ENCODE results near the gene ASB16.
A peak's percentile ranks its signal among the peaks of the same experiment; 100 is the strongest.
"Not testable (repeated sequence)": the region's sequence is repeated elsewhere in the genome, so short reads cannot be mapped to it uniquely, and the experiment has no call there.

ASB16 gene

DNA sequence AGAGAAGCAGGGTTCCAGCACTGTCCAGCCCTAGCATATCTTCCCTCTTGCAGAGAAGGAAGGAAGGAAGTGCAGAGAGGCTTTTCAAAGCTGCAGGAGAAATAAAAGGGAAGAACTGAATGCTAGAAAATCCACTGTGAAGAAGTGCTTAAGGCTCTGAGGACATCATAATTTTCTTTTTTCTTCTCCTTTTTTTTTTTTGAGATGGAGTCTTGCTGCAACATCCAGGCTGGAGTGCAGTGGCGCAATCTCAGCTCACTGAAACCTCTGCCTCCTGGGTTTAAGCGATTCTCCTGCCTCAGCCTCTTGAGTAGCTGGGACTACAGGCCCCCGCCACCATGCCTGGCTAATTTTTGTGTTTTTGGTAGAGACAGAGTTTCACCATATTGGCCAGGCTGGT, 21.4 kb upstream of the ASB16 start:
- not testable (repeated sequence) for FAIRE-seq

DNA sequence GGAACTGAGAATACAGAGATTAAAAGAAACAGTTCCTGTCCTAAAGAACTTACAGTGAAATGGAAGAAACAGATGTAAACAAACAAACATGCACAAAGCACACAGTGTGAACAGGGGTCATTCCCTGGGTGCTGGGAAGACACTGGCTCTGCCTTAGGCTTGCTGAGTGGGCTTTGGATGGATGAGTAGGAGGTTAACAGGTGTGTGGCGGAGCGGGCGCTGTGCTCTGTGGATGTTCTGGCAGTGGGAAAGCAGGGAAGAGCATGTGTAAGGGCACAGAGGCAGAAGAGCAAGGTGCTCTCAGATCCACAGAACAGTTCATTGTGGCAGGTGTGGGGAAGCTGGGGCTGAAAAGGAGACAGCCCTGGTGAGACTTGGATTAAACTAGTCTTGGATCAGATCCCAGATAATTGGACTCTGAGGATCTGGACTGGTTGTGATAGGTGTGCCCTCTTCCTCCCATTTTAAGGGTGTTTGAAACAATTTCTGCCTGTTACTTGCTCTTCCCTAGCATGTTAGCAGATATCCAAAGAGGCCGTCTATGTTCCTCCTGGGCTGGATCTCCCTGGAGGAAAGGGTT, 20.7 kb upstream of the ASB16 start:
- FAIRE-seq = no peak

DNA sequence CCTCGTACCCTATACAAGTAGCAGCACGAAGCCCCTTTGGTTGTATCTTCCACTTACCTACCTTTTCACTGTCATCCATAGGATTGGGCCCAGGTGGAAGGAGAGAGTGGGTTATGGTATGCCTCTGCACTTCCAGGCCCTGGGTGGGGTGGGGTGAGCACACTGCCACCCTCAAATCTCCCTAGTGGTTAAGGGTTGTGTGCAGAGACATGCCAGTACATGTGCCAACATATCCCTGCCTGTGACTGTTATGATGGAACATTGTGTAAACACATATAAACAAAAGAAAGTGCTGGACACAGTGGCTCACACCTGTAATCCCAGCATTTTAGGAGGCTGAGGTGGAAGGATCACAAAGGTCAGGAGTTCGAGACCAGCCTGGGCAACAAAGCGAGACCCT, 17.6 kb upstream of the ASB16 start:
- no peak for FAIRE-seq

DNA sequence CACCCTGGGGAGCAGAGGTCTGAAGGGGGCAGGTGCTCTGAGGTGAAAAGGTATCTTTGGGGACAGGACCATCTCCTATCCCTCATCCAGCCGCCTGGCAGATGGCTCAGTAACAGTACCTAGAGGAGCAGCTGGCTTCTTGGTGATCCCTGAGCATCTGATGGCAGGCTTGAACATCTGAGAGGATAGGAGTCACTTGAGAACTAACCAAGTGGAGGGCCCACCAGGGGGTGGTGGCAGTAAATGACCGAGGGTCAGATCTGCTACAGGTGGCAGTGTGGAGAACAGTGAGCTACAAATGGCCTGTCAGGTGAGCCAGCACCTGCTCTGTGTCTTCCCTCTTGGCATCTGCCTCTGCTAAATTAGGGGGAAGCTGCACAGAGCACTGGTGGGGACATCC, 15.0 kb upstream of the ASB16 start:
- no peak for FAIRE-seq

DNA sequence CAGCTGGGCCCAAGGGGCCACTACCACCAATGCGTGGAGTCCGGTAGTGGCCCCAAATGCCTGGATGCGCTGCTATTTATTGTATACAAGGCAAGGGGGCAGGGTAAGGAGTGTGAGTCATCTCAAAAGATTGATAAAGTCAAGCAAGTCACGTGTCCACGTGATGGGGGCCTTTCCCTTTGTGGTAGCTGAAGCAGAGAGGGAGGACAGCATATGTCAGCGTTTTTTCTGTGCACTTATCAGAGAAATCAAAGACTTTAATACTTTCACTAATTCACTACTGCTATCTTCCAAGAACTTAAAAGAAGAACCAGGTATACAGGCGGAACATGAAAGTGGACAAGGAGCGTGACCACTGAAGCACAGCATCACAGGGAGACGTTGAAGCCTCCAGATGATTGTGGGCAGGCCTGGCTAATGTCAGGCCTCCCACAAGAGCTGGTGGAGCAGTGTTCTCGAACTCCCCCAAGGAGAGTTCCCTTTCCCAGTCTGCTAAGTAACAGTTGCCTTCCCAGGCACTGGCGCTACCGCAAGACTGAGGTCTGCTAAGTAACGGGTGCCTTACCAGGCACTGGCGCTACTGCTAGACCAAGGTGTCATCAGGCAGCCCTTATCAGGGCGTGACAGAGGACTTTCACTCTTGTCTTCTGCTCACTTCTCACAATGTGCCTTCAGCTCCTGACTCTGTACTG, 10.8 kb upstream of the ASB16 start:
- no peak for FAIRE-seq

DNA sequence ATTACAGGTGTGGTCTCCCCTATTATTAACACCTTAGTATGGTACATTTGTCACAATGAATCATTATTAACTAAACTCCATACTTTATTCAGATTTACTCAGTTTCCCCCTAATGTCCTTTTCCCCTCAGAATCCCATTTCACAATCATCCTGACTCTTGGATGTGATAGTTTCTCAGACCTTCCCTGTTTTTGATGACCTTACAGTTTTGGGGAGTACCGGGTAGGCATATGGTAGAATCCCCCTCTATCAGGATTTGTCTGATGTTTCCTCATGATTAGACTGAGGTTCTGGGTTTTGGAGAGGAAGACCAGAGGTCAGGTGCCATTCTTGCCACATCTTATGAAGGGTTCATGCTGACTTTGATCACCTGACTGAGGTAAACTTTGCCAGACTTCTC, 6.0 kb upstream of the ASB16 start:
- no peak for FAIRE-seq

DNA sequence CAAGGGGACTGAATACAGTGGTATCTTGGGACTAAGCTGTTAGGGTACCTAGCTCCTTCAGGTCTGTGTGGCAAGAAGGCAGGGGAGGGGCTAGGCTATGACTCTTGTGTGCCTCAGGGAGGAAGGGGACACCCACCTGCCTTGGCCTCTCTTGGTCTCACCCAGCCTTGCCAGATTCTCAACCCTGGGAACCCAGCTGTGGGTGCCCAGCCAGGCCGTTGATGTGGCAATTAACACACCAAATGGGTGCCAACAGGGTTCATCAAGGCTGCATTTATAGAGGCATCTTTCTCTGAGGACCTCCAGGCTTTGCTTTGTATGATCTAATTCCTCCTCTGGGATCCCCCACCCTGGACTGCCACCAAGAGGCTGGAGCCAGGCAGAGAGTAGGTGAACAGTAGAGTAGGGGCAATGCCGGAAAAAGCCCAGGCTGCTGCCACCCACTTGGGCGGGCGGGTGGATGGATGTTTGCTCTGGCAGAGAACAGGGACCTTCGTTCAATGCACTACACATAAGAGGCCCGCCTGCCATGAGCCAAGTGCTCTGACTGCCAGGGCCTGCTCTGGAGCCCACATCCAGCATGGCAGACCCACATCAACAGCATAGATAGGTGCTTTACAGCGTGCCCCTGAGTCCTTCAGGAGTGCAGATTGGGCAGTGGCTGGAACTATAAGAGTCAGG, 3.2 kb upstream of the ASB16 start:
- FAIRE-seq = no peak

DNA sequence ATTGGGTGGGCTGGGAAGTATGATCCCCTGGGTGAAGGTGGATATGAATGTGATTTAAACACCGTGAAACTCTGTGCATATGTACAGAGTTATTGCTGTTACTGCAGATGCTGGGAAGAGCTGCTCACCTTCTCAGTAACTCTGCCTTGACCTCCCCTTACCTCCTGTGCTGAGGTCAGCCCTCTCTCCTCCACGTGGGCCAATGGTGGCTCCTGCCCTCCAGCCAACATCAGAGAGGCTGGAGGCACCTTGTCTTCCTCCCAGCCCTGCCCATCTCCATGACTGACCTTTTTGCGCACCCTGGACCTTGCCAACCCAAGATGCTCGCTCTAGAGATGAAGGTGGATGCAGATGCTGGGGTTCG, 387 bp upstream of the ASB16 start:
- FAIRE-seq = no peak

DNA sequence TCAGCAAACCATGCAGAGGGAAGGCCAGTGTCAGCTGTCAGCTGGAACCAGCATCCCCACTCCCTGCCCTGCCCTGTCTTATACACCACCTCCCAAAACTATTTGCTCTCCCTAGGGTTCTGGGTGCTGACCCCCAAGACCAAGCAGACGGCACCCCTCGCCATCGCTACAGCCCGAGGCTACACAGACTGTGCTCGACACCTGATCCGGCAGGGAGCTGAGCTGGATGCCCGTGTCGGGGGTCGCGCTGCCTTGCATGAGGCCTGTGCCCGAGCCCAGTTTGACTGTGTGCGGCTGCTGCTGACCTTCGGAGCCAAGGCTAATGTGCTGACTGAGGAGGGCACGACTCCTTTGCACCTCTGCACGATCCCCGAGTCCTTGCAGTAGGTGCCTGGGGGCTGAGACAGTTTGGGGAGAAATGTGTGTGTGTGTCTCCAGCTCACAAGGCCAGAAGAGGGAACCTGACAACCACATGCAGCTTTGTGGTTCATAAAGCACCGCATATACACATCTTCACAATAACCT, 1.5 kb downstream of the ASB16 start:
- no peak for FAIRE-seq

DNA sequence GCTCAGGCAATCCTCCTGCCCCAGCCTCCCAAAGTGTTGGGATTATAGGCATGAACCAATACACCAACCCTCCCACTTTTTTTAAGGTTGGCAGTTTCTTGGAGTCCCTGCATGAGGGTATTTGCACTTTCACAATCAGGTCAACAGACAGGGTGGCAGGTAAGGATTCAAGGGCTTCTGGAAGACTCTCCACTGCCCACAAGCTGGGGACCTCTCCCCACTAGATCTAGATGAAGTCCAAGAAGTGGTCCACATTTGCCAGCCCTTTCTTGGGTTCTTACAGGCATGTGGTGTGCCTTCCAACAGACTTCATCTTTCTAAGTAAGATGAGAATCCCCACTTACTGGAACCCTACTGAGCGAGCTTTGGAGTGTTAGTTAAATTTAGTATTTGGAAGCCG, 3.9 kb downstream of the ASB16 start:
- no peak for FAIRE-seq

DNA sequence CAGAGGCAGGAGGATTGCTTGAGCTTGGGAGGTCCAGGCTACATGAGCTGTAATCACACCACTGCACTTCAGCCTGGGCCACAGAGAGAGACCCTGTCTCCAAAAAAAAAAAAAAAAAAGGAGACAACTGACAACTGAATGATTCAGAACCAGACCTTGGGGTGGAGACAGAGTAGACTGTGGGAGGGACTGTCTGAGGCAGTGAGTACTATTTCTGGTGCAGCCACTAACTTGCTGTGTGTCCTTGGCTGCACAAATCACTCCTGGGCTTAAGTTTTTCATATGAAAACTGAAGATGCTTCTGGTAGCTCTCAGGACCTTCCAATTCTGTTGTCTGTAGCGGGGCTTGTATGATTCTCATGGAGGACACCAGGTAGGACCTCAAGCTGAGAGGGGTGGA, 5.8 kb downstream of the ASB16 start:
- no peak for FAIRE-seq

DNA sequence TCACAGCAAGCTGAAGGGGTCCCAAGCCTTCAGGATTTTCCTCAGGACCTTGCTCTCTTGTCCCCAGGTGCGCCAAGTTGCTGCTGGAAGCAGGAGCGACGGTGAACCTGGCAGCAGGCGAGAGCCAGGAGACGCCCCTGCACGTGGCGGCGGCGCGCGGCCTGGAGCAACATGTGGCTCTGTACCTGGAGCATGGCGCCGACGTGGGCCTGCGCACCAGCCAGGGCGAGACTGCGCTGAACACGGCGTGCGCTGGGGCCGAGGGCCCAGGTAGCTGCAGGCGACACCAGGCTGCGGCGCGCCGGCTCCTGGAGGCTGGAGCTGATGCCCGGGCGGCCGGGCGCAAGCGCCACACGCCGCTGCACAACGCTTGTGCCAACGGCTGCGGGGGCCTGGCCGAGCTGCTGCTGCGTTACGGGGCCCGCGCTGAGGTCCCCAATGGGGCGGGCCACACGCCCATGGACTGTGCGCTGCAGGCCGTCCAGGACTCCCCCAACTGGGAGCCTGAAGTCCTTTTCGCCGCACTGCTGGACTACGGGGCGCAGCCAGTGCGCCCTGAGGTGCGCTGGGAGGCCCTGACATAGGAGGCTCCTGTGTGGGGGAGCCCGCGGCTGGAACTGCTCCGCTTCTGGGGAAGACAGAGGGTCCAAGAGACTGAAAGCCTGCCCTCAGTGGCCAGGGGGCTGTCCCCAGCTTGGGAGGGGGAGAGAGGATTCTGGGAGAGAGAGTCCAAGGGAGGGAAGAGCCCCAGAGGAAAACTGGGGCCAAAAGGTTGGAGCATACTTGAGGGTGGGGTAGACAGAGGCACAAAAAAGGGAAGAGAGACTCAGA, 6.4 kb downstream of the ASB16 start:
- FAIRE-seq = no peak

DNA sequence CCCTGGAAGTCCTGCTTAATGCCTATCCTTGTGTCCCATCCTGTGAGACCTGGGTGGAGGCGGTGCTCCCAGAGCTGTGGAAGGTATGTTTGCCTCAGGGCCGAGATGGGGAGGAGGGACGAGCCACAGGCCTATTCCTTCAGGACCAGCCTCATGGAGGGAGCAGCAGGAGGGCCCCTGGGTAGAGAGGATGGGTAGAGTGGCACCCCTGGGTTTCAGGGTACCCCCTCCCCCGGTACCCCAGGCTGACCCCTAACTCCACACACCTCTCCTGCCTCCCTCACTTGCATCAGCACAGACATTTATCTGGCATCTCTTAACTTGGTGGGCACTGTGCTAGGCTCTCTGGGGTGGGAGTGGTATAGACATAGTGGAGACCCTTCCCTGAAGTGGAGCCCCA, 7.1 kb downstream of the ASB16 start:
- no peak for FAIRE-seq

DNA sequence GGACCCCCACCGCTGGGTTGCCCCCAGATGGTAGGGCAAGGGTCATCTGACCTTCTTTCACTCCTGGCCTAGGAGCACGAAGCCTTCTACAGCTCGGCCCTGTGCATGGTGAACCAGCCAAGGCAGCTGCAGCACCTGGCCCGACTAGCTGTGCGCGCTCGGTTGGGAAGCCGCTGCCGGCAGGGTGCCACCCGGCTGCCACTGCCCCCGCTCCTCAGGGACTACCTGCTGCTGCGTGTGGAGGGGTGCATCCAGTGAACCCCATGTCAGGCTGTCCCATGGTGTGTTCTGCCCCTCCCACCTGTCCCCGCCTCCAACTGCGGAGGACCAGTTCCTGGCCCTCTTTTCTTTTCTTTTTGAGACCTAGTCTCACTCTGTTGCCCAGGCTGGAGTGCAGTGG, 7.6 kb downstream of the ASB16 start:
- no peak for FAIRE-seq

DNA sequence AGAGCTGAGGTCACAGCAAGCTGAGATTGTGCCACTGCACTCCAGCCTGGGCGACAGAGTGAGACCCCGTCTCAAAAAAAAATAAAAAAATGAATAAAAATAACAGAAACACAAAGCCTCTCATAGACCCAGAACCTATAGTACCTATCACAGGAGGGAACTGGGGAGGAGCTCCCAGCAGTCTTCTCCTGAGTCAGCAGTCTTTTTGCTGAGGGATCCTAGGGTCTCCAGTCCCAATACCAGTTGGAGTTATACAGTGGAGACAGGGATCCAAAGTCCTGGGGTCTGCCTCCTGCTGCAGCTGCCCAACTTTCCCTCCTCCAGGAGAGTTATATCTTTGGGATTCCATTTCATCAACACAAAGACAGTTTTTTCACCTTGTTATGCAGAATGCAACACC, 12.5 kb downstream of the ASB16 start:
- FAIRE-seq = no peak

DNA sequence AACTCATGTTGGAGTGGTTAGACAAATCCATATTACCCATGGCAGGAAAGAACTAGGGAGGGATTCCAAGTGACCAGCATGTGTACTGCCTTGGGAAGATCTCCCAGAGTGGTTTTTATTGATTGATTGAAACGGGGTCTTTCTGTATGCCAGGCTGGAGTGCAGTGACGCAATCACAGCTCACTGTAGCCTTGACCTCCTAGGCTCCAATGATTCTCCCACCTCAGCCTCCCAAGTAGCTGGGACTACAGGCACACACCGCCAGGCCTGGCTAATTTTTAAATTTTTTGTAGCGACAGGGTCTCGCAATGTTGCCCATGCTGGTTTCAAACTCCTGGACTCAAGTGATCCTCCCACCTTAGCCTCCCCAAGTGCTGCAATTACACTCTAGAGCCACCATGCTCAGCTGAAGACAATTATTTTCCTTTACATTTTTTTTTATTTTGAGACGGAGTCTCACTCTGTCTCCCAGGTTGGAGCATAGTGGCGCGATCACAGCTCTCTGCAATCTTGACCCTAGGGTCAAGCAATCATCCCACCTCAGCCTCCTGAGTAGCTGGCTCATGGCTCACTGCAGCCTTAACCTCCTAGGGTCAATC, 13.8 kb downstream of the ASB16 start:
- FAIRE-seq = no peak

DNA sequence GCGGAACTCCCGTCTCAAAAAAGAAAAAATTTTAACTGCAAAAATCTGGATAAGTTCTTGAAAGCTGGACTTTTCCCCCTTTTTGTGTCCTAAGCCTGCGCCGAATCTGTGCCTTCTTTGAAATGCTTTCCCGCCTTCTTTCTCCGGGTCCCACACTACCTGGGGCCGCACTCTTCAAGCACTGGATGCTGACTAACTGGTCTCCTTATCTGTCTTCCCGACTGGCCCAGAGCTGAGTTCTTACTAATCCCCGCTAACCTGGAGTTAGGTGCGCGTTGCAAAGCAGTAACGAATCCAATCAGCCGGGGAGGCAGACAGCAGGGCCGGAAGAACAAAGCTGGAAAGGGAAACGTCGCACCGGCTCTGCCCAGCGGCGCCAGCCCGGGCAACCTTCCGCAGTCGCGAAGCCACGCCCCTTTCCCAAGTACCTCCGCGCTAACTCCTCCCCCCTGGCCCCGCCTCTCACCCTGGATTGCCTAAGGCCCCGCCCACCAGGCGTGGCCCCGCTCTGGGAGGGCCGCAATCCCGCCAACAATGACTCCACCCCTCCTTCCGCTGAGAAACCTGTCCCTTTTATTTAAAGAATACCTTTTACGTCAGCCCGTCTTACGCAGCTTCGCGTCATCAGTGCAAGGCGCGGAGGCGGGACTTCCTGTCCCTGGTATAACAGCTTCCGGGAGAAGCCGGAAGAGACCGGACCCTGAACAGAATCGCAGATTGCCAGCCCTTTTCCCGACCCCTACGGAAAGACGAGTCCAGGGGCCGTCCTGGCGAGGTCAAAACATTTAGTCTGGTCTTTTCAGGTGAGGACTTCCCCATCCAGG, 16.0 kb downstream of the ASB16 start, which contains the start of gene TMUB2:
TMUB2 (plus strand) TSS at position 666 of the 824 bp plus-strand sequence. CDS start 737 bp downstream, outside the sequence.
- peak; percentile 99 for FAIRE-seq

DNA sequence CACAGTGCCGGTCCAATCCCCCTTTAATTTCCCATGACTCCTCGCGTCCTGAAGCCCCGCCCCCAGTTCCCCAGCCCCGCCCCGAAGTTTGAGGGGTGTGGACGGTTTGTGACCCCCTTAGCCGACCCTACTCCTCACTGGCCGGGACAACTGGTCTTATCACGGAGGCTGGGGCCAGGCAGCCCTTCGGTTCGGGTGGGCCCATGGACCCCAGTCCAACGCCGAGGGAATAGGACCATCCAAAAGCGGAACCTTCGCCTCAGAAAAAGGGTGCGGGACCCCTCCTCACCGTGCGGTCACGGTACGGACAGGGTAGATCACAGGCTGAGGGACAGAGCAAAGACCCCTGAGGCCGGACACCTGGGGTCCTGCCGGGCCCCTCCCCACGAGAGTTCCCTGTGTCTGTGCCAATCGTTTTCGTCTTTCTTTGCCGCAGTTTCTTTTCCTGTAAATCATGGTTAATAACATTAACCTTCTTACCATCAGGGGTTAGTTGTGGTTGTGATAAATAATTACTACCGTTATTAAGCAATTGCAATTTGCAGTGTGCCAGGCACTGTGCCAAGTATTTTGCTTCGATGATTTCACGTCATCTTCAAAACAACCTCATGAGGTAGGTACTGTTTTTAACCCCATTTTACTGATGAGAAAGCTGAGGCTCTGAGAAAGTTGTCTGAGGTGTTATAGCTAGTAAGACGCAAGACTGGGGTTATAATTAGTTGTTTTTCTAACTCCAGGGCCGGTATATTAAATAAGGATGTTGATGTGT, 16.8 kb downstream of the ASB16 start:
- no peak for FAIRE-seq

DNA sequence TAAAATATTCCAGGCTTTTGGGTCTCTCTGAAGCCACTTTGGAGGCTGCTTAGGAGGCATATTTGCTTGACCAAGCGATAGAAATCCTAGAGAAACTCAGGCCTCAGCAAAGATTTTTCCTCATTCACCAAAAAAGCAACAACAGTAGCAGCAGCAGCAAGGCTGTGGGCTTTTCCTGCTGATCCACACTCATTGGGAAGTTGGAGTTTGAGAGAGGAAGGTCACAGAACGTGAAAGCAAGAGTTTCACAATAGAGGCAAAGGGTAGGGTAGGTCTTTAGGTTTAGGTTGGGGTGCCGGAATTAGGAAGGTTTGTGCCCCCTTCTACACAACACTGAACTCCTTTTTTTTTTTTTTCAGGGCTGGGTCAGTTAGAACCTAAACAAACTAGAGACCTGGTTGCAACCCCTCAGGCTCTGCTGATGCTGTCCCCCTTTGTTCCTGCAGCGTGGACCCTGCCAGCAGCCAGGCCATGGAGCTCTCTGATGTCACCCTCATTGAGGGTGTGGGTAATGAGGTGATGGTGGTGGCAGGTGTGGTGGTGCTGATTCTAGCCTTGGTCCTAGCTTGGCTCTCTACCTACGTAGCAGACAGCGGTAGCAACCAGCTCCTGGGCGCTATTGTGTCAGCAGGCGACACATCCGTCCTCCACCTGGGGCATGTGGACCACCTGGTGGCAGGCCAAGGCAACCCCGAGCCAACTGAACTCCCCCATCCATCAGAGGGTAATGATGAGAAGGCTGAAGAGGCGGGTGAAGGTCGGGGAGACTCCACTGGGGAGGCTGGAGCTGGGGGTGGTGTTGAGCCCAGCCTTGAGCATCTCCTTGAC, 18.3 kb downstream of the ASB16 start:
- FAIRE-seq = no peak

DNA sequence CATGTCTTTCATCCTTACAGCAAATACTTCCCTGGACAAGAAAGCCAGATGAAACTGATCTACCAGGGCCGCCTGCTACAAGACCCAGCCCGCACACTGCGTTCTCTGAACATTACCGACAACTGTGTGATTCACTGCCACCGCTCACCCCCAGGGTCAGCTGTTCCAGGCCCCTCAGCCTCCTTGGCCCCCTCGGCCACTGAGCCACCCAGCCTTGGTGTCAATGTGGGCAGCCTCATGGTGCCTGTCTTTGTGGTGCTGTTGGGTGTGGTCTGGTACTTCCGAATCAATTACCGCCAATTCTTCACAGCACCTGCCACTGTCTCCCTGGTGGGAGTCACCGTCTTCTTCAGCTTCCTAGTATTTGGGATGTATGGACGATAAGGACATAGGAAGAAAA, 20.0 kb downstream of the ASB16 start:
- no peak for FAIRE-seq

All from A204.1 (cell line).